DND-41 (cell line): Measurements from ENCODE around the gene KCNIP4.

Source experiments
- CTCF ChIP-seq: IDR thresholded peaks from 2 replicates; pipeline ENCODE4 v1.5.1; 2012; ENCODE audit warnings: borderline replicate concordance, low read length, moderate library complexity, mild to moderate bottlenecking; ENCODE audit not compliant: poor library complexity, severe bottlenecking; ENCODE audit errors: extremely low read depth
- EZH2 ChIP-seq: IDR thresholded peaks from 3 replicates; pipeline ENCODE4 v1.6.1; 2012; ENCODE audit warnings: borderline replicate concordance, low read depth, mild to moderate bottlenecking, moderate library complexity, low read length, inconsistent platforms; ENCODE audit not compliant: severe bottlenecking

GRCh38 chr4:21366312-21366711 is 582.3 kb downstream of the KCNIP4 start:
- TF ChIP-seq EZH2 (no peak), CTCF (no peak)
